HL-60 (cell line): Measurements from ENCODE around the gene SIL1.

Source experiments
- DNase-seq, 2 experiments: peaks; one replicate each; pipeline ENCODE4 v3.0.0-alpha.2; 2010 to 2020; ENCODE audit warnings: low read depth in 1 of 2, low spot score in 1 of 2
- H3K27ac ChIP-seq: fragments of 250-450 bp; sonication (Bioruptor Pico); replicated peaks from 2 replicates; pipeline ENCODE4 v1.5.1; 2020; ENCODE audit warnings: mild to moderate bottlenecking, moderate library complexity
- H3K27me3 ChIP-seq: fragments of 250-450 bp; sonication (Bioruptor Pico); 2 replicates; pipeline ENCODE4 v1.5.1; 2021; ENCODE audit warnings: mild to moderate bottlenecking, moderate library complexity; ENCODE audit not compliant: insufficient read depth, poor library complexity, severe bottlenecking
- H3K4me3 ChIP-seq: replicated peaks from 2 replicates; pipeline ENCODE4 v1.5.1; 2011; ENCODE audit warnings: mild to moderate bottlenecking, control low read depth, low read length; ENCODE audit not compliant: insufficient read depth
- CTCF ChIP-seq: IDR thresholded peaks from one replicate; pipeline ENCODE4 v1.5.1; 2011; ENCODE audit warnings: low read length, control low read depth, inconsistent platforms; ENCODE audit not compliant: insufficient read depth
- GABPA ChIP-seq: IDR thresholded peaks from 2 replicates; pipeline ENCODE4 v1.6.1; 2012; ENCODE audit warnings: low read depth
- POLR2AphosphoS5 ChIP-seq: IDR thresholded peaks from 2 replicates; pipeline ENCODE4 v1.6.1; 2012; ENCODE audit warnings: low read depth
- SPI1 ChIP-seq: IDR thresholded peaks from 2 replicates; pipeline ENCODE4 v1.6.1; 2012; ENCODE audit warnings: low read depth, mild to moderate bottlenecking, borderline replicate concordance
- TF ChIP-seq, protein P1 (sequence below): IDR thresholded peaks from 2 replicates; pipeline ENCODE4 v1.6.1; 2012; ENCODE audit warnings: low read depth; ENCODE audit not compliant: insufficient replicate concordance

SIL1 gene

GRCh38 chr5:138933522-138934290 lies 264.5 kb downstream of the SIL1 start:
- DNase-seq = no peak
- Histone ChIP-seq H3K27me3 (no peaks in the 10 kb centered on the region), H3K27ac (no peak overlapping the region), H3K4me3 (no peak overlapping the region)
- TF ChIP-seq CTCF (no peak), POLR2AphosphoS5 (no peak), GABPA (no peak), SPI1 (no peak)
- TF ChIP-seq, protein P1, sequence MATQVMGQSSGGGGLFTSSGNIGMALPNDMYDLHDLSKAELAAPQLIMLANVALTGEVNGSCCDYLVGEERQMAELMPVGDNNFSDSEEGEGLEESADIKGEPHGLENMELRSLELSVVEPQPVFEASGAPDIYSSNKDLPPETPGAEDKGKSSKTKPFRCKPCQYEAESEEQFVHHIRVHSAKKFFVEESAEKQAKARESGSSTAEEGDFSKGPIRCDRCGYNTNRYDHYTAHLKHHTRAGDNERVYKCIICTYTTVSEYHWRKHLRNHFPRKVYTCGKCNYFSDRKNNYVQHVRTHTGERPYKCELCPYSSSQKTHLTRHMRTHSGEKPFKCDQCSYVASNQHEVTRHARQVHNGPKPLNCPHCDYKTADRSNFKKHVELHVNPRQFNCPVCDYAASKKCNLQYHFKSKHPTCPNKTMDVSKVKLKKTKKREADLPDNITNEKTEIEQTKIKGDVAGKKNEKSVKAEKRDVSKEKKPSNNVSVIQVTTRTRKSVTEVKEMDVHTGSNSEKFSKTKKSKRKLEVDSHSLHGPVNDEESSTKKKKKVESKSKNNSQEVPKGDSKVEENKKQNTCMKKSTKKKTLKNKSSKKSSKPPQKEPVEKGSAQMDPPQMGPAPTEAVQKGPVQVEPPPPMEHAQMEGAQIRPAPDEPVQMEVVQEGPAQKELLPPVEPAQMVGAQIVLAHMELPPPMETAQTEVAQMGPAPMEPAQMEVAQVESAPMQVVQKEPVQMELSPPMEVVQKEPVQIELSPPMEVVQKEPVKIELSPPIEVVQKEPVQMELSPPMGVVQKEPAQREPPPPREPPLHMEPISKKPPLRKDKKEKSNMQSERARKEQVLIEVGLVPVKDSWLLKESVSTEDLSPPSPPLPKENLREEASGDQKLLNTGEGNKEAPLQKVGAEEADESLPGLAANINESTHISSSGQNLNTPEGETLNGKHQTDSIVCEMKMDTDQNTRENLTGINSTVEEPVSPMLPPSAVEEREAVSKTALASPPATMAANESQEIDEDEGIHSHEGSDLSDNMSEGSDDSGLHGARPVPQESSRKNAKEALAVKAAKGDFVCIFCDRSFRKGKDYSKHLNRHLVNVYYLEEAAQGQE = no peak

DNA sequence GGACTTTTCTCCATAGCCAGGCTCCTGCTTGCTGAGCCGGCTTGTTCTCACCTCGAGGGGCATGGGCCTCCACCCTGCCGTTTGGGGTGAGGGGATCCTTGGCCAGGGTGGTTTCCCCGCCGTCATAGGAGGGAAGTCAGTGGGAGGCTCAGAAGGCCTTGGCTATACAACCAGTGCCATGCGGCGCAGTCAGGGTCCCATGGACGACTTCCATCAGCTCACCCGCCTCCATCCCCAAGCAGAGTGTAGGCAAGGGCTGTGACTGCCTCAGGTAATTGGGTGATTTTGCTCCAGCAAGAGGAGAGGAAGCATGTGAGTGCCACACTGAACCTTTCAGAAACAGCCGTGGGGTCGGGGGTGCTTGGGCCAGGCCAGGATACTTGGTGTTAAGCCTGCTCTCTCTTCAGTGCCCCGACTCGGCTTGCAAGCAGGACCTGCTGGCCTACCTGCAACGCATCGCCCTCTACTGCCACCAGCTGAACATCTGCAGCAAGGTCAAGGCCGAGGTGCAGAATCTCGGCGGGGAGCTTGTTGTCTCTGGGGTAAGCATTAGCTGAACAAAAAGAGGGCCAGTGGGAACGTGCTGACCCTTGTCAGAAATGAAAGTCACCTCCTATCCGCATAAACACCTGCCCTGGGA lies 265.9 kb downstream of the SIL1 start:
- TF ChIP-seq CTCF (no peak), GABPA (no peak), SPI1 (no peak), POLR2AphosphoS5 (no peak)
- TF ChIP-seq, protein P1 = no peak
- no peak for DNase-seq
- H3K4me3 ChIP-seq = no peak overlapping the region
- no peak overlapping the region for H3K27ac ChIP-seq
- H3K27me3 ChIP-seq = no peaks in the 10 kb centered on the region

- TF ChIP-seq POLR2AphosphoS5 (no peak), SPI1 (no peak), GABPA (no peak), CTCF (no peak)
- TF ChIP-seq, protein P1 = no peak
- no peak for DNase-seq
- H3K4me3 ChIP-seq = no peak overlapping the region
- no peaks in the 10 kb centered on the region for H3K27me3 ChIP-seq
- no peak overlapping the region for H3K27ac ChIP-seq
Observed at GRCh38 chr5:138930371-138931097, 267.6 kb downstream of the SIL1 start.
